GM12878 (cell line): Measurements from ENCODE around the gene SLC26A11. TPM values are rescaled to one million over a fixed set of nuclear protein-coding genes. Genes with fewer than 3 reads are reported as not detected.

ENCODE experiments used
- ATAC-seq: fragments of 200-7000 bp; cut with Tn5 transposase; 3 replicates; pipeline ENCODE4 v1.9.1; 2020; ENCODE audit warnings: mild to moderate bottlenecking, moderate library complexity
- BruUV-seq: library from RNA; stranded (reverse); fragments of 400-500 nt; replicated peaks from 2 replicates; lab custom pipeline; 2021; lab: Mats Ljungman, UMichigan
- CTCF ChIA-PET: fragments of 300-600 bp; sonication (Branson Sonifier 250); formaldehyde crosslinking; extraction: SDS; loops from one replicate; lab custom pipeline; 2021; ENCODE audit warnings: inconsistent platforms; lab: Yijun Ruan, JAX
- POLR2A ChIA-PET: fragments of 350-600 bp; formaldehyde crosslinking; extraction: SDS; loops from one replicate; lab custom pipeline; 2021; ENCODE audit warnings: inconsistent platforms; lab: Charles Lee
- RAD21 ChIA-PET: fragments of 300-600 bp; sonication (Branson Sonifier 250); formaldehyde crosslinking; loops from one replicate; lab custom pipeline; 2023; ENCODE audit warnings: antibody characterized with exemption; ENCODE audit not compliant: unreplicated experiment; lab: Charles Lee
- SMC1A ChIA-PET: fragments of 300-600 bp; sonication (Branson Sonifier 250); formaldehyde crosslinking; loops from one replicate; lab custom pipeline; 2023; ENCODE audit not compliant: unreplicated experiment, uncharacterized antibody; lab: Charles Lee
- DNase-seq: peaks from one replicate; pipeline ENCODE4 v3.0.0-alpha.2; 2011; ENCODE audit warnings: low read depth, low spot score
- FAIRE-seq: peaks from 3 replicates; lab custom pipeline; 2011; peaks lifted over from hg19 to GRCh38; lab: Jason Lieb, UNC
- H2AFZ ChIP-seq: 2 replicates; pipeline ENCODE4 v1.6.0; 2011; ENCODE audit warnings: low read depth, low read length, control low read depth; ENCODE audit not compliant: control insufficient read depth
- H3K27ac ChIP-seq: 2 replicates; pipeline ENCODE4 v1.5.1; 2011; ENCODE audit warnings: control low read depth; ENCODE audit not compliant: control insufficient read depth, insufficient read depth
- H3K27me3 ChIP-seq, 2 experiments: replicated peaks in 1 of 2; 2 replicates each; pipeline versions ENCODE4 v1.6.0 to v1.6.1; 2011; ENCODE audit warnings: low read length in 1 of 2; ENCODE audit not compliant: control insufficient read depth in 2 of 2, insufficient read depth in 2 of 2
- H3K36me3 ChIP-seq, 2 experiments: 2 replicates each; pipeline ENCODE4 v1.5.1; 2011; ENCODE audit warnings: low read length in 1 of 2; ENCODE audit not compliant: control insufficient read depth in 2 of 2, insufficient read depth in 2 of 2
- H3K4me1 ChIP-seq: 2 replicates; pipeline ENCODE4 v1.6.1; 2011; ENCODE audit warnings: mild to moderate bottlenecking, low read length, moderate library complexity, mixed read lengths; ENCODE audit not compliant: control insufficient read depth, insufficient read depth
- H3K4me2 ChIP-seq: 2 replicates; pipeline ENCODE4 v1.6.0; 2011; ENCODE audit warnings: control low read depth; ENCODE audit not compliant: control insufficient read depth, insufficient read depth
- H3K4me3 ChIP-seq: fragments of 200-600 bp; sonication (generic); 2 replicates; pipeline ENCODE4 v1.5.1; 2016
- H3K79me2 ChIP-seq: 2 replicates; pipeline ENCODE4 v1.6.0; 2011; ENCODE audit warnings: low read length; ENCODE audit not compliant: control insufficient read depth, insufficient read depth
- H3K9ac ChIP-seq: 2 replicates; pipeline ENCODE4 v1.8.0; 2011; ENCODE audit warnings: low read length, control low read depth, mixed read lengths; ENCODE audit not compliant: control insufficient read depth, insufficient read depth
- H3K9me3 ChIP-seq: replicated peaks from 3 replicates; pipeline ENCODE4 v1.5.1; 2011; ENCODE audit warnings: mild to moderate bottlenecking, low read length; ENCODE audit not compliant: control insufficient read depth, insufficient read depth
- H4K20me1 ChIP-seq: 2 replicates; pipeline ENCODE4 v1.6.0; 2011; ENCODE audit not compliant: control insufficient read depth, insufficient read depth
- CBFB ChIP-seq: IDR thresholded peaks from 2 replicates; pipeline ENCODE4 v1.6.1; 2016; ENCODE audit warnings: antibody characterized with exemption, low read depth
- CBX3 ChIP-seq: fragments of 200-600 bp; sonication (generic); IDR thresholded peaks from 2 replicates; pipeline ENCODE4 v1.6.1; 2016; ENCODE audit warnings: low read depth, borderline replicate concordance
- CTCF ChIP-seq, 3 experiments: IDR thresholded peaks in 2 of 3; conservative IDR thresholded peaks in 1 of 3; 2 replicates each; pipeline ENCODE4 v1.5.1; 2011; ENCODE audit warnings: low read depth in 3 of 3, low read length in 3 of 3, mild to moderate bottlenecking in 3 of 3, control low read depth in 2 of 3, moderate library complexity in 2 of 3, inconsistent platforms in 1 of 3, mixed read lengths in 1 of 3; ENCODE audit not compliant: control insufficient read depth in 2 of 3, insufficient read depth in 1 of 3; ENCODE audit errors: extremely low read depth in 1 of 3
- DPF2 ChIP-seq: fragments of 450-650 bp; IDR thresholded peaks from 2 replicates; pipeline ENCODE4 v1.6.1; 2017; ENCODE audit warnings: mild to moderate bottlenecking
- GABPA ChIP-seq: IDR thresholded peaks from 2 replicates; pipeline ENCODE4 v1.6.1; 2014; ENCODE audit warnings: antibody characterized with exemption, low read depth, mild to moderate bottlenecking, inconsistent platforms
- HDAC6 ChIP-seq: fragments of 200-600 bp; sonication (generic); IDR thresholded peaks from one replicate; pipeline ENCODE4 v1.8.0; 2017; ENCODE audit warnings: antibody characterized with exemption; ENCODE audit not compliant: unreplicated experiment
- NKRF ChIP-seq: fragments of 450-650 bp; conservative IDR thresholded peaks from 2 replicates; pipeline ENCODE4 v1.6.1; 2017; ENCODE audit warnings: mild to moderate bottlenecking, moderate library complexity
- POU2F2 ChIP-seq: IDR thresholded peaks from 3 replicates; pipeline ENCODE4 v1.6.1; 2011; ENCODE audit warnings: low read depth, mild to moderate bottlenecking, low read length, borderline replicate concordance
- RAD21 ChIP-seq: IDR thresholded peaks from 2 replicates; pipeline ENCODE4 v1.6.1; 2011; ENCODE audit warnings: mild to moderate bottlenecking, low read depth, low read length, moderate library complexity; ENCODE audit not compliant: insufficient read depth
- SIN3A ChIP-seq: IDR thresholded peaks from 2 replicates; pipeline ENCODE4 v1.6.1; 2012; ENCODE audit warnings: low read depth, low read length, improper control_type of control experiment
- STAT1 ChIP-seq: fragments of 450-650 bp; conservative IDR thresholded peaks from 2 replicates; pipeline ENCODE4 v1.6.1; 2014; ENCODE audit warnings: antibody characterized with exemption, mild to moderate bottlenecking
- TCF7 ChIP-seq: IDR thresholded peaks from 2 replicates; pipeline ENCODE4 v1.6.1; 2014; ENCODE audit warnings: antibody characterized with exemption, borderline replicate concordance
- USF2 ChIP-seq: IDR thresholded peaks from 2 replicates; pipeline ENCODE4 v1.6.1; 2011; ENCODE audit warnings: low read depth, low read length, improper control_type of control experiment, borderline replicate concordance
- ZNF207 ChIP-seq: fragments of 450-650 bp; IDR thresholded peaks from 2 replicates; pipeline ENCODE4 v1.6.1; 2014; ENCODE audit warnings: antibody characterized with exemption, mild to moderate bottlenecking, borderline replicate concordance
- ZSCAN29 ChIP-seq: fragments of 450-650 bp; IDR thresholded peaks from 2 replicates; pipeline ENCODE4 v1.6.1; 2017; ENCODE audit warnings: mild to moderate bottlenecking, moderate library complexity
- WGBS: methylation state at CpG from one replicate; pipeline ENCODE4 v1.1.6; 2016; ENCODE audit warnings: low lambda C conversion rate; ENCODE audit not compliant: insufficient replicate concordance, insufficient coverage; ENCODE audit errors: missing lambda C conversion rate; 5-methylcytosine and 5-hydroxymethylcytosine counted together
- in situ Hi-C: fragments of 300-500 bp; cut with MboI; formaldehyde crosslinking; loops from 9 replicates; pipeline ENCODE4 v1.14.3; 2018; ENCODE audit warnings: mixed read lengths
- intact Hi-C: fragments of 100-400 bp; cut with micrococcal nuclease; formaldehyde crosslinking; loops from one replicate; pipeline ENCODE4 v1.14.2; 2022; ENCODE audit not compliant: unreplicated experiment
- polyA plus RNA-seq, 11 experiments: library from polyadenylated mRNA; depleted of rRNA in 4 of 11; unstranded in 6 of 11; stranded (reverse) in 5 of 11; fragments of >200 nt; fragmentation: Nextera tagmentation in 4 of 11; fragmentation: Illumina TruSeq in 1 of 11; extraction: Ambion mirVana in 4 of 11; extraction: Trizol in 1 of 11; gene quantifications; 1 replicate in 1 of 11; 2 replicates in 10 of 11; pipeline versions ENCODE4 v1.2.1 to v1.2.3, GENCODE V29; 2011 to 2016; ENCODE audit warnings: inconsistent platforms in 2 of 11, missing spikeins in 2 of 11, low read depth in 1 of 11
- total RNA-seq, 4 experiments: library from RNA; depleted of rRNA in 3 of 4; stranded (reverse); fragments of >200 nt in 3 of 4; fragmentation: Illumina TruSeq in 1 of 4; extraction: Trizol in 1 of 4; gene quantifications; 2 replicates each; pipeline versions ENCODE4 v1.2.1 to v1.2.3, GENCODE V29; 2013 to 2021

The SLC26A11 gene
- total and polyA plus RNA-seq, 10 of the 15 experiments (the other 5 are each of a cell fraction or from before 2014, with no cell fraction given): 0.05 to 4.1 (median 1.2) TPM; not detected in 1

GRCh38 chr17:80289616-80290015, 69.4 kb downstream of the SLC26A11 start:
- POLR2A ChIA-PET: no interaction called here
- H3K27me3 ChIP-seq: no peaks in the 10 kb centered on the region
- no peak overlapping the region for H3K27ac ChIP-seq
- no TSS peak for BruUV-seq
- no peak for FAIRE-seq
- no peak for ATAC-seq
- CTCF ChIA-PET: interaction anchor here (0.6 kb wide), 1 partner anchor 117 kb away, joined by 3 read pairs; no protein-coding TSS in a partner anchor
- no peaks in the 10 kb centered on the region for H3K79me2 ChIP-seq
- in situ Hi-C loops: no loop called here
- no peaks in the 10 kb centered on the region for H3K4me1 ChIP-seq
- H3K4me2 ChIP-seq: no peak overlapping the region
- H2AFZ ChIP-seq: no peak overlapping the region
- no peak for TF ChIP-seq SIN3A
- no peak for TF ChIP-seq STAT1
- TF ChIP-seq HDAC6: no peak
- no peak for TF ChIP-seq CBFB
- no peak for TF ChIP-seq POU2F2
- TF ChIP-seq DPF2: no peak
- no peak for TF ChIP-seq CBX3
- TF ChIP-seq USF2: no peak
- no peak for TF ChIP-seq GABPA
- no peak for TF ChIP-seq ZNF207
- no peak for TF ChIP-seq RAD21
- no peak for TF ChIP-seq ZSCAN29
- no peak for TF ChIP-seq NKRF
- TF ChIP-seq TCF7: no peak
- TF ChIP-seq CTCF (IDR thresholded peaks at IDR 0.05 in 2 of 3, conservative IDR thresholded peaks at IDR 0.05 in 1 of 3; ENCODE audit: control insufficient read depth in 2 of 3, extremely low read depth in 1 of 3, insufficient read depth in 1 of 3, low read depth in 3 of 3, low read length in 3 of 3): no peak
- TF ChIP-seq, all 136 proteins: peak for 0
- intact Hi-C loops: no loop called here
- Histone ChIP-seq H3K36me3 (peaks cover 17 to 40% of the 10 kb centered on the region in 2 experiments), H3K9ac (no peak overlapping the region), H4K20me1 (0 out of 2 replicates have a peak, but pooled peaks cover 2% of the 10 kb centered on the region), H3K4me3 (no peak overlapping the region), H3K9me3 (no peaks in the 10 kb centered on the region)
- ChIA-PET RAD21 (no interaction called here), SMC1A (no interaction called here)
- whole genome bisulfite sequencing: 75% methylated on average over 6 of the region's 6 CpGs
- no peak for DNase-seq
